Fibroblast of the conjunctiva (primary cell): ENCODE results near the gene KCNK4.
A peak's percentile ranks its signal among the peaks of the same experiment; 100 is the strongest.

Experiments used
- DNase-seq: peaks from one replicate; pipeline ENCODE4 v3.0.0-alpha.2; 2010; ENCODE audit warnings: low read depth

The KCNK4 gene

GRCh38 chr11:64291752-64292459 lies 804 bp downstream of the KCNK4 start:
- DNase-seq = no peak

GRCh38 chr11:64292460-64293254 lies 1.6 kb downstream of the KCNK4 start:
- no peak for DNase-seq

- DNase-seq = no peak
Measured at GRCh38 chr11:64294774-64295173, 3.7 kb downstream of the KCNK4 start.

GRCh38 chr11:64295760-64296159 lies 4.7 kb downstream of the KCNK4 start:
- no peak for DNase-seq

- no peak for DNase-seq
Measured at GRCh38 chr11:64296236-64296635, 5.1 kb downstream of the KCNK4 start.

GRCh38 chr11:64296830-64297698 lies 6.0 kb downstream of the KCNK4 start:
- no peak for DNase-seq

GRCh38 chr11:64297699-64298358 lies 6.7 kb downstream of the KCNK4 start:
- DNase-seq = no peak

- DNase-seq = no peak
Measured at GRCh38 chr11:64298966-64299846, 8.1 kb downstream of the KCNK4 start.

GRCh38 chr11:64299847-64300648 lies 8.9 kb downstream of the KCNK4 start, which contains the start of gene CATSPERZ:
Gene CATSPERZ, plus strand, starts transcription at chr11:64300358. Its CDS starts 53 bp downstream, at chr11:64300411.
- DNase-seq = no peak

- DNase-seq = no peak
Measured at GRCh38 chr11:64303109-64304031, 12.3 kb downstream of the KCNK4 start.

- DNase-seq = no peak
Measured at GRCh38 chr11:64304032-64304315, 12.9 kb downstream of the KCNK4 start.

GRCh38 chr11:64304316-64305072 lies 13.4 kb downstream of the KCNK4 start:
- DNase-seq = peak; percentile 84

- DNase-seq = peak; percentile 95
Measured at GRCh38 chr11:64305075-64305690, 14.1 kb downstream of the KCNK4 start, which contains the start of gene ESRRA. Gene ESRRA, plus strand, starts transcription at chr11:64305524. Its CDS starts 1,656 bp downstream, at chr11:64307180.

GRCh38 chr11:64305691-64306562 lies 14.8 kb downstream of the KCNK4 start:
- DNase-seq = peak; percentile 27

- DNase-seq = no peak
Measured at GRCh38 chr11:64306563-64306875, 15.4 kb downstream of the KCNK4 start.

- peak; percentile 16 for DNase-seq
Measured at GRCh38 chr11:64306876-64307622, 15.9 kb downstream of the KCNK4 start.
